GM13976 (cell line): Measurements from ENCODE around the gene ANKRD28.

Source experiments
- DNase-seq: peaks from one replicate; pipeline ENCODE4 v3.0.0; 2012; ENCODE audit warnings: low spot score
- in situ Hi-C: fragments of 300-500 bp; cut with MboI; formaldehyde crosslinking; loops from one replicate; pipeline ENCODE4 v1.12.0; 2022; ENCODE audit warnings: low sequenced_read_pairs, mixed read lengths, inconsistent platforms; ENCODE audit not compliant: unreplicated experiment
- TF ChIP-seq, protein P1 (sequence below): IDR thresholded peaks from 2 replicates; pipeline ENCODE4 v1.5.1; 2012; ENCODE audit warnings: borderline replicate concordance, mild to moderate bottlenecking; ENCODE audit not compliant: insufficient read depth; ENCODE audit errors: extremely low read depth, missing control alignments, control extremely low read depth

Gene ANKRD28

DNA sequence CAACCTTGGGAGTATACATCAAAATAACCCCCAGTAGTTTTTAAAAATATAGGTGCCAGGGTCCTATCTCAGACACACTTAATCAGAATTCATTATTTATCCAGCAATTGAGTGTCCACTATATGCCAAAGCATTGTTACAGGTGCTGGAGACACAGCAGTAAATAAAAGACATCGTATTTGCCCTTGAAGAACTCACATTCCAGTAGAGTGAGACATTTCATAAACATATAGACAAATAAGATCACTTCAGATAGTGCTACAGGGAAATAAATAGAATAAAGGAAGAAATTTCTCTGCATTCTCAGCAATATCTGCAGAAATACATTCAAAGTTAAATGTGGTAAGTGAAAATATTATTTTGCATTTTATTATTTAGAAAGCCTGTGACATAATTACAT is 34.1 kb upstream of the ANKRD28 start:
- in situ Hi-C loops, result no loop called here
- DNase-seq, result no peak
- TF ChIP-seq, protein P1, sequence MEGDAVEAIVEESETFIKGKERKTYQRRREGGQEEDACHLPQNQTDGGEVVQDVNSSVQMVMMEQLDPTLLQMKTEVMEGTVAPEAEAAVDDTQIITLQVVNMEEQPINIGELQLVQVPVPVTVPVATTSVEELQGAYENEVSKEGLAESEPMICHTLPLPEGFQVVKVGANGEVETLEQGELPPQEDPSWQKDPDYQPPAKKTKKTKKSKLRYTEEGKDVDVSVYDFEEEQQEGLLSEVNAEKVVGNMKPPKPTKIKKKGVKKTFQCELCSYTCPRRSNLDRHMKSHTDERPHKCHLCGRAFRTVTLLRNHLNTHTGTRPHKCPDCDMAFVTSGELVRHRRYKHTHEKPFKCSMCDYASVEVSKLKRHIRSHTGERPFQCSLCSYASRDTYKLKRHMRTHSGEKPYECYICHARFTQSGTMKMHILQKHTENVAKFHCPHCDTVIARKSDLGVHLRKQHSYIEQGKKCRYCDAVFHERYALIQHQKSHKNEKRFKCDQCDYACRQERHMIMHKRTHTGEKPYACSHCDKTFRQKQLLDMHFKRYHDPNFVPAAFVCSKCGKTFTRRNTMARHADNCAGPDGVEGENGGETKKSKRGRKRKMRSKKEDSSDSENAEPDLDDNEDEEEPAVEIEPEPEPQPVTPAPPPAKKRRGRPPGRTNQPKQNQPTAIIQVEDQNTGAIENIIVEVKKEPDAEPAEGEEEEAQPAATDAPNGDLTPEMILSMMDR, result no peak

DNA sequence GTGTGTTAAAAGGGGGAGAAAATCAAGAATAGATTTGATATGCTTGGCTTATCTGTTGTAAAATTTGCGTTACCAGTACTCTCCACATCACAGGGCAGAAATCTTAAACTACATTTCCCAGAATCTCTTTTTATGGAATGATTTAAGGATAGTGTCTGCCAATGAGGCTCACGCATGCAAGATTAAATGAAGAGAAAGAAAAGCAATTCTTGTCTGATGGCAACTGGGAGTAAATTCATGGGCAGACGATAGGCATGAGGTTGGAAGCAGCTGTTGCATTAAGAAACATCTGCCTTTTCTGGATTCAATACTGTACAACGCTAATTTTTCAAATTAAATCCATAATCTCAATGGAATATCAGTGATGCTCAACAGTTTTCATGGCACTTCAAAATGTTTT is 27.2 kb upstream of the ANKRD28 start:
- no peak for DNase-seq
- TF ChIP-seq, protein P1, result no peak
- in situ Hi-C loops, result no loop called here

DNA sequence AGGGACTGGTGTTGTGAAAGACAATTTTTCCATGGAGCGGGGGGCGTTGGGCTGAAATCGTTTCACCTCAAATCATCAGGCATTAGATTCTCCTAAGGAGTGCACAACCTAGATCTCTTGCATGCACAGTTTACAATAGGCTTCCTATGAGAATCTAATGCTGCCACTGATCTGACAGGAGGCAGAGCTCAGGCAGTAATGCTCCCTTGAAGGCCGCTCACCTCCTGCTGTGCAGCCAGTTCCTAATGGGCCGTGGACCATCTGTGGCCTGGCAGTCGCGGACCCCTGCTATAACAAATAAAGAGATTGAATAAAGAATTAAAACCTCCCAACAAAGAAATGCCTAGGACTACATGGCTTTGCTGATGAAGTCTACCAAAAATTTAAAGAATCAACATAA is 25.3 kb upstream of the ANKRD28 start:
- in situ Hi-C loops, result no loop called here
- TF ChIP-seq, protein P1, result no peak
- no peak for DNase-seq

DNA sequence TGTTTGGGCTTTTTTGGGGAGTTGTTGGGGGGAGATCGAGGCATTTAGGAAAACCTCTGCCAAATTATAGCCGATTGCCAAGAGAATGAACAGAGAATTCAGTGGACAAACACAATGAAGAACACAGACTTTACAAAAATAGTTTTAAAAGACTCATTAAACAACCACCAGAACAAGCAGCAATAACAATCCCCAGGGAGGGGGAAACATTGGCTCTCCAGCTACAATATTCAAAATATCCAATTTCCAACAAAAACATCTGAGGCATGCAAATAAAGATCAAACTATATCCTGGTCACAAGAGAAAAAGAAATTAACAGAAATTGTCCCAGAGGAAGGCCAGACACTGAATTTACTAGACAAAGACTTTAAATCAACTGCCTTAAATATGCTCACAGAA is 24.5 kb upstream of the ANKRD28 start:
- no peak for DNase-seq
- in situ Hi-C loops, result no loop called here
- TF ChIP-seq, protein P1, result no peak

DNA sequence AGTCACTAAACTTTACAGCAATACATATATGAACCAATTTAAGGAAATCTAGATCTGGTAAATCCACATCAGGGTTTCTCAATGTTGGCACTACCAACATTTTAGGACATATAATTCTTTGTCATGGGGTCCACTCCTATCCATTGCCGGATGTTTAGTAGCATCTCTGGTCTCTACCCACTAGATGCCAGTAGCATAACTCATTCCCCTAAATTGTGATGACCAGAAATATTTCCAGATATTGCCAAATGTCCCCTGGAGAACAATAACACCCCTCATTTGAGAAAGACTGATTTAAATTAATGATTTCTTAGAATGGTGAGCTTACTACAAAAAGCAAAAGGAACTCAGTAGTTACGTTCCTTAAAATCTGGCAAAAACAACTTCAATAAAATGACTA is 23.1 kb upstream of the ANKRD28 start:
- in situ Hi-C loops, result no loop called here
- DNase-seq, result no peak

DNA sequence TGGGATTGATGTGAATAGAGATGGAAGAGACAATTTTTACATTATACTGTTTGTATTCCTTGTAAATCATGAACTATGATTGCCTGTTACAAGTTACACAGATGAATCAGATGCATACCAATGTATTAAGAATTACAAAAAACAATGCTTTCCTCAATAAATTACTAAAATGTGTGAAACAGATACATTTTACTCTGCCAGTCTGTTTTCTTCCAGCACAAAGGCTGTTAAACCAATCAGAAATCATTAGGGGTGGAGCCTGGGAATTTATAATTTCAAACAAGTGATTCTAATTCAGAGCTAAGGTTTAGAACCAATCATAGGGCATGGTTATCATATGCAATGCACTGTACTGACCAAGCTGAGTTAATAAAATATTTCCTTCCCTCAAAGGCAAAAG is 21.8 kb upstream of the ANKRD28 start:
- in situ Hi-C loops, result no loop called here
- no peak for DNase-seq
- TF ChIP-seq, protein P1, result no peak

More for the DNA sequence above, 23.1 kb upstream of the ANKRD28 start:
- TF ChIP-seq, protein P1, result no peak

DNA sequence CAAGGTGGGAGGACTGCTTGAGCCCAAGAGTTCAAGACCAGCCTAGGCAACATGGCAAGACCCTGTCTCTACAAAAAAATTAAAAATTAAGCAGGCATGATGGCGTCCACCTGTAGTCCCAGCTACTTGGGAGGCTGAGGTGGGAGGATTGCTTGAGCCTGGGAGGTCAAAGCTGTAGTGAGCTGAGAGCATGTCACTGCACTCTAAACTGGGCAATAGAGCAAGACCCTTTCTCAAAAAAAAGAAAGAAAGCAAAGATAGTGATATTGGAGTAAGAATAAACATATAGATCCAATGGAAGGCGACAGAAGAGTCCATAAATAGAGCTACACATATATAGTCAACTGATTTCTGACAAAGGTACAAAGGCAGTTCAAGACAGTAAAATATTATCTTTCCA is 21.3 kb upstream of the ANKRD28 start:
- TF ChIP-seq, protein P1, result no peak
- in situ Hi-C loops, result no loop called here
- no peak for DNase-seq
